GM21367 (cell line): ENCODE results near the gene C2CD4D.

Source experiments
- ATAC-seq: cut with Tn5 transposase; IDR thresholded peaks from one replicate; pipeline ENCODE4 v1.9.1; 2021; ENCODE audit not compliant: unreplicated experiment

The C2CD4D gene

GRCh38 chr1:151835596-151835995, 4.0 kb downstream of the C2CD4D start:
- ATAC-seq = no peak

GRCh38 chr1:151834239-151834638, 5.4 kb downstream of the C2CD4D start:
- no peak for ATAC-seq

DNA sequence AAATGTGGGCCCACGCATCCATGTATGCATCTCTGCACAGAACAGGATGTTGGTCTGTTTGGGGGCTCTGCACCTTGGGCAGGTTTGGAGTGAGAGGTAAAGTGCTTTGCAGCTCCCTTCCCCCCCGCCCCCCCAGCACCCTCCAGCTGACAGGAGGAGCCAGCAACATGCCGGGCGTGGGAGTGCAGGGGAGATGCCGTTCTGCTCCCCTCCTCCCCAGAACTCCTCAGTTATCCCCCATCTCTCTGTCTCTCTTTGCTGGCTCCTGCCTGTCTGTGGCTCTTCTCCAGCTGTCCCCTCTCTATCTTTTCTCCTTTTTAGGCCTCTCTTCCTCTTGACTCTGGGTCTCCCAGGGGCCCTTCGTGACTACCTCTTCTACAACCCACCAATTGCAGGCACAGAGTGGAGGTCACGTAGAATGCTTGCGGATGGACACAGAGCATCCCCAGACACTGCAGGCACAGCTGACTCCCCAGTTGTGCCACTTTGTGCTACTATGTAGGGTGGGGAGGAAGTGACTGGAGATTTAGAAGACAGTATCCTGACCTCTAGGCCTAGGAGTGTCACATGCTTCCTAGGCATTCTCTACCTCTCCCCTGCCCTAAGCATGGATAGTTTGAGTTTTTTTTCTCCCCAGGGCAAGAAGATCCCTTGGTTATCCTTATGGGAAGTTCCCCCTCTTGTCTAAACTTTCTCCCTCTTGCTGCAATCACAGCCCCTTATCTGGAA, 6.3 kb downstream of the C2CD4D start:
- no peak for ATAC-seq

DNA sequence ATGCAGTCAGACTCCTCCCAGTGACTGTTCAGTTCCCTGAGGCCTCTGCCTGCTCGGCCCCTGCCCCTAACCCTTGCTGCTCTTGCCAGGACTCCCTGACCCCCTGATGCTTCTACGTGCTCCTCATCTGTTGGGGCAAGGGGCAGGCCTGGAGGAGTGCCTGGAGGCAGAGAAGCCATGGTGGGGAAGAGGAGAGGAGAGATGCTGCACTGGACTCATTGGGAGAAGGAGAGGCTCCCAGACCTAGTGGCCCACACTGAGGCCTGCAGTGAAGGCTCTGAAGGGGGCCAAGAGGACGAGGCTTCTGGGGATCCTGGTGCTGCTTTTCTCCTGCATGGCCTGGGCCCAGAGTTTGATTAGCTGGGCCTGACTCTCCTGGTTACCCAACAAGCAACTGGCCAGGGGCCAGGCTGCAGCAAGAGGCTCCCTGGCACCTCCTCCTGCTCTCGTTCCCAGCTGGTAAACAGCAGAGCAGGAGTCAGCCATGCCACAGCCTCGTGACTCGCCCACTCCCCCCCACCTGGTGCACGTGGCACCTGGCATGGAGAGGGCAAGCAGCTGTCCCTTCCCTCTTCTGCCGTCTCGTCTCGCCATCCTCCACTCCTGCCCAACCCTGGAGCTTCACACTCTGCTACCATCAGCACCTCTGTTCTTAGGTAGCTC, 7.2 kb downstream of the C2CD4D start:
- ATAC-seq = no peak

- no peak for ATAC-seq
Observed at GRCh38 chr1:151831605-151832004, 8.0 kb downstream of the C2CD4D start, which contains the start of gene RORC. Gene RORC (minus strand): TSS chr1:151831802. CDS start chr1:151831764, 38 bp downstream.

DNA sequence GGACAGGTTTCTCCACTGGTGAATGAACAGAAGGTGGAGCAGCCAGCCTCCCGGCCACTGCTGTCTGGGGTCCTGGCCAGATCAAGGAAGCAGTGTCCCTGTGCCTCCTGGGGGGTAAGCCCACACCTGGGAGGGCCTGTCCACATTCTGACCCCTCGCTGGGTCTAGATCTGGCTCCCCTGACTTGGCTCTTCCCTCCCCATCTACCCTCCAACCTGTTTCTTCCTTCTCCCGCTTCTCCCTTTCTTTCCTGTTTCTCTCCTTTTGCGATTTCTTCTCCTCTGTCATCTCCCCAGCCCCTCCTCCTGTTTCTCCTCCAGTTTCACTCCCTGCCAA, 8.4 kb downstream of the C2CD4D start:
- no peak for ATAC-seq

- no peak for ATAC-seq
Observed at GRCh38 chr1:151830055-151830454, 9.6 kb downstream of the C2CD4D start.

- no peak for ATAC-seq
Observed at GRCh38 chr1:151829352-151830046, 10.1 kb downstream of the C2CD4D start.

- ATAC-seq = no peak
Observed at GRCh38 chr1:151828921-151829320, 10.7 kb downstream of the C2CD4D start.

GRCh38 chr1:151827853-151828252, 11.8 kb downstream of the C2CD4D start:
- no peak for ATAC-seq

DNA sequence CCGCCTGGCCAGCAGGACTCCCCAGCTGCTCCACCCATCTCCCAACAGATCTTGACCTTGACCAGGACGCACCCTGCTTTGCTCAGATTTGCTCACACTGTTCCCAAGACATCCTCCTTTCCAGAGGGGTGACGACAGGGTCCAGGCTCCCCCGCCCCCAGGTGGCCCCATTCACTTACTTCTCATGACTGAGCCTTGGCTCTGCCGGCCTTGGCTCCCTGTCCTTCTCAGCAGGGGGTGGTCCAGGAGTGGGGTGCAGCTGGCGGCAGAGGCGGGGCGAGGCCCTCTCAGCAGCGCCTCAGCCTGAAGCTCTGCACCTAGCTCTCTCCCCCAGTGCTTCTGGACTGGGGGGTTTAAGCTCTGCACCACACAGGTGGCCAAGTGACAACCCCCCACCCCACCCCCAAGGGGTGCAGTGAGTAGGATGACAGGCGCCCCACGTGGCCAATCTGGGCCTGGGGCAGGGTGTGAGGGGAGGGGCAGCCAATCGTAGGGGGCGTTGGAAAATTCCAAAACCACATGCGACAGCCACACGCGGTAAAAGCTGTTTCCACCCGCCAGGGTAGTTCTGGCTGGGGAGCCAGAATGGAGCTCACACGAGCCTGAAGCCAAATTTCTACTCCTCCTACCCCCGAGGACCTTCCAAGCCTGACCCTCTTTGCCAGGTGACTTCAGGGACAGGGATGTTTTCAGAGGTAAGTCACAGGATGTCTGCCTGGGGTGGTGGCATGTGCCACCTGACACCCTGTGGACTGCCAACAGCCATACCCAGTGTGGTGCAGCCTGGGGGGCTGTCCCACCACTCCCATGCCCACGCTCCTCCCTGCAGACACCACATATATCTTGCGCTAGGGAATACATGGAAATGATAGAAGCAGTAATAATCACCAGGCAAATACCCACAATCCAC, 13.6 kb downstream of the C2CD4D start:
- no peak for ATAC-seq

DNA sequence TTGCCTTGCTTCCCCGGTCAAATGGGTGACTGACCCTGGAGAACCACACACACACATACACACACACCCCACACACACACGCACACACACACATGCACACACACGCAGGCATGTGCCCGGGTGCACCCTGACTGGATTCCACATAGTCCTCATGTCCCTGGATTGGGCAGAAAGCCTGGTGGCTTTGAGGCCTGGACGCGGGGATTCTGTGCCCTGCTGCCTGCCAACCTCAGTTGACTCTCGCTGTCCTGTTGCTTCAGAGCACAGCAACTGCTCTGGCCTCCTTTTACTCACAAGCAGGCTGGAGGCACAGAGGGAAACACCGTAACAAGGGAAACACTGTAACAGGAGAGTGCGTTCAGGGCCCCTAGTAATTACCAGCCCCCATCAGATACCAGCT, 14.4 kb downstream of the C2CD4D start:
- ATAC-seq = no peak

- ATAC-seq = no peak
Observed at GRCh38 chr1:151823175-151823574, 16.4 kb downstream of the C2CD4D start.

DNA sequence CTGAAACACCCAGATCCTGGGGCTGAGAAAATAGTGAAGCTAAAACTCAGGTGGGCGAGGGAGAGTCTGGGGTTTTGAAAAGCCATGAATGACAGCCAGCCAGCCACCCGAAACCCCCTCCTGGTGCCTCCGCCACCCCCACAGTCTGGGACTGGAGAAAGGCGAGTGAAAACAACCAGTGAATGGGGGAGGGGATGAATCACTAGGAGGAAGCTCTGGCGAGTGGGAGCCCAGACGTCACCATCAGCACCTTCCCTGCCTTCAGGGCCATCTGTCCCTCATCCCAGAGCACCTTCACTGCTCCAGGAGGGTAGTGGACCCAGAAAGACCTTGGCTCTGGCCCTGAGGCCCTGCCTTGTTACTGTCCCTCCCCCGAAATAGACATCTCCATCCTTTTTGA, 17.2 kb downstream of the C2CD4D start:
- no peak for ATAC-seq

- no peak for ATAC-seq
Observed at GRCh38 chr1:151820940-151821339, 18.7 kb downstream of the C2CD4D start.

GRCh38 chr1:151819976-151820623, 19.5 kb downstream of the C2CD4D start:
- no peak for ATAC-seq

GRCh38 chr1:151819227-151819835, 20.3 kb downstream of the C2CD4D start:
- ATAC-seq = no peak

DNA sequence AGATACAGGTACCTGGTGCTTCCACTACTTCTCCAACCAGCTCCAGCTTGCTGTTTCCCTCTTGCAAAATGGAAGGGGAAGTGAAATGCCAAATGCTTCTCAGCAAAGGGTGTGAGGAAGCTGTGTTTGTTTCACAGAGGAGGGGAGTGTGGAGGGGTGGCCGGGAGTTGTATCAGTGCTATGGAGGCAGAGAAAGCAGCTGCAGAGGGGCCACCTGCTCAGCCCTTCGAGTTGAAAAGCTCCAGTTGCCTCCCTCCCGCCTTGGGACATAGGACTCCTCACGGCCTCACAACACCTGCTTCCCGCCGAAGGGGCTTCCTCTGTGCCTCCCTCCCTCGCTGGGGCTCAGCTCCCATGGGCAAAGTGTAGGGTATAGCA, 22.3 kb downstream of the C2CD4D start:
- ATAC-seq = no peak

GRCh38 chr1:151816548-151817352, 22.9 kb downstream of the C2CD4D start:
- ATAC-seq = no peak
